ENCODE results near the gene CNTNAP2.

DNA sequence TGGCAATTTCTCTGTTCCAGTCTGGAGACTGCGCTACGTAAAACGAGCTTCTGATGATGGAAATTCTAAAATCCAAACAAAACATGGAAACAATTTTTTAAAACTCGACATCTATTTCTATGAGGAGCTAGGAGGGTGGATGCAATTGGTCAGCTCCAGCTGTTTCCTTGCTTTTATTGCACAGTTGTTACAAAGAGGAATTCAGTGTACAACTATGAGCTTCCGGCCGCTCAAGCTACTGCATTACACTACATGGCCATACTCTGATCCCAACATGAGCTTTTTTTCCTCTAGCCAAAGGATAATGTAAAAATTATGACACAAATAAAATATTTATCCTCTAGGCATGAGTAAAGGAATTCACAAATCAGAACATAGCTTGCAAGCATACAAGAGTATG, 2070.9 kb downstream of the CNTNAP2 start:
- TF ChIP-seq EZH2phosphoT487 (IDR thresholded peaks at IDR 0.05; ENCODE audit: insufficient read depth, low read depth), result no peak
- TF ChIP-seq EZH2 (IDR thresholded peaks at IDR 0.05; ENCODE audit: insufficient read depth, poor library complexity, severe bottlenecking), result no peak

All from GM23248 (cell line).